Spleen (tissue), 11 donors: ENCODE measurements around the gene CEMIP. TPM values are rescaled to one million over a fixed set of nuclear protein-coding genes. Genes with fewer than 3 reads are reported as not detected.

Experiments
- DNase-seq: peaks from one replicate; pipeline ENCODE4 v3.0.0-alpha.2; 2020
- H3K27ac ChIP-seq, 8 donors: fragments of 200-600 bp; sonication (generic) in 7 of 8; 1 replicate in 4 of 8; 2 replicates in 4 of 8; pipeline versions ENCODE4 v1.5.0 to v1.8.0; 2016 to 2021; ENCODE audit warnings: inconsistent platforms in 4 of 8, mild to moderate bottlenecking in 4 of 8, moderate library complexity in 1 of 8
- H3K27me3 ChIP-seq, 7 donors: fragments of 200-600 bp; sonication (generic) in 6 of 7; replicated peaks in 1 of 7; 1 replicate in 4 of 7; 2 replicates in 3 of 7; pipeline versions ENCODE4 v1.5.0 to v1.8.0; 2016 to 2021; ENCODE audit warnings: inconsistent platforms in 3 of 7, mild to moderate bottlenecking in 1 of 7
- H3K36me3 ChIP-seq, 6 donors: fragments of 200-600 bp; sonication (generic) in 5 of 6; 1 replicate in 4 of 6; 2 replicates in 2 of 6; pipeline versions ENCODE4 v1.5.0 to v1.8.0; 2016 to 2021; ENCODE audit warnings: inconsistent platforms in 2 of 6
- H3K4me1 ChIP-seq, 6 donors: fragments of 200-600 bp; sonication (generic) in 5 of 6; 1 replicate in 3 of 6; 2 replicates in 3 of 6; pipeline versions ENCODE4 v1.5.0 to v1.8.0; 2016 to 2021; ENCODE audit warnings: inconsistent platforms in 3 of 6
- H3K4me3 ChIP-seq, 8 donors: fragments of 200-600 bp; sonication (generic) in 7 of 8; 1 replicate in 4 of 8; 2 replicates in 4 of 8; pipeline versions ENCODE4 v1.5.0 to v1.8.0; 2016 to 2021; ENCODE audit warnings: inconsistent platforms in 4 of 8, mild to moderate bottlenecking in 4 of 8, moderate library complexity in 2 of 8
- H3K9me3 ChIP-seq, 8 donors: fragments of 200-600 bp; sonication (generic) in 7 of 8; 1 replicate in 4 of 8; 2 replicates in 4 of 8; pipeline versions ENCODE4 v1.5.0 to v1.8.0; 2016 to 2021; ENCODE audit warnings: inconsistent platforms in 4 of 8
- POLR2A ChIP-seq, 3 donors: fragments of 450-650 bp; IDR thresholded peaks; one replicate each; pipeline ENCODE4 v1.5.1; 2017; ENCODE audit warnings: antibody characterized with exemption in 3 of 3, mild to moderate bottlenecking in 1 of 3
- POLR2AphosphoS5 ChIP-seq, 3 donors: sonication (generic); formaldehyde crosslinking; IDR thresholded peaks; one replicate each; pipeline ENCODE4 v1.5.1; 2017; ENCODE audit warnings: antibody characterized with exemption in 3 of 3
- WGBS, 5 donors: extraction: QIAGEN DNeasy Blood & Tissue Kit in 3 of 5; methylation state at CpG; one replicate each; pipeline versions ENCODE4 v1.1.5 to v1.1.7; 2013 to 2018; 5-methylcytosine and 5-hydroxymethylcytosine counted together
- intact Hi-C: fragments of 100-400 bp; cut with DNase I; formaldehyde crosslinking; loops from one replicate; pipeline ENCODE4 v1.15.0; 2023; ENCODE audit warnings: low total_unique reads
- polyA plus RNA-seq, 3 donors: library from polyadenylated mRNA; stranded (reverse); fragments of 200-250 nt; gene quantifications; one replicate each; pipeline ENCODE4 v1.2.1, GENCODE V29; 2013
- total RNA-seq, 7 donors: library from RNA; depleted of rRNA in 3 of 7; stranded (reverse); fragments of >200 nt in 3 of 7; fragmentation: NEBNext Ultra II Directional in 4 of 7; extraction: Animal tissue kit (Norgen Biotek cat#: 25700) in 4 of 7; gene quantifications; one replicate each; pipeline versions ENCODE4 v1.1.0 to v1.2.1, GENCODE V29; 2016 to 2021
- TF ChIP-seq, protein P1 (sequence below), 11 experiments: fragments of 200-600 bp in 7 of 11; fragments of 450-650 bp in 4 of 11; sonication (generic) in 4 of 11; IDR thresholded peaks in 8 of 11; conservative IDR thresholded peaks in 3 of 11; 1 replicate in 7 of 11; 2 replicates in 4 of 11; pipeline versions ENCODE4 v1.4.0 to v1.8.0; 2016 to 2021; ENCODE audit warnings: antibody characterized with exemption in 11 of 11, inconsistent platforms in 4 of 11, mild to moderate bottlenecking in 1 of 11
- donor health status: healthy with polysubstance abuse.
- donor health status: DM: no; HTN: no; CAD: no; lungs with moderate emphysema.
- donor health status: DM: no; HTN: no; CAD: no.
- donor health status: Bipolar disorder and iron deficiency.
- donor health status: healthy.
- donor health status: DM: no; HTN: no; CAD: no.
- donor health status: DM: yes; HTN: yes; CAD: no.

The CEMIP gene
- total and polyA plus RNA-seq, 10 donors = 0.20 to 3.0 (median 1.0) TPM; not detected in 1

DNA sequence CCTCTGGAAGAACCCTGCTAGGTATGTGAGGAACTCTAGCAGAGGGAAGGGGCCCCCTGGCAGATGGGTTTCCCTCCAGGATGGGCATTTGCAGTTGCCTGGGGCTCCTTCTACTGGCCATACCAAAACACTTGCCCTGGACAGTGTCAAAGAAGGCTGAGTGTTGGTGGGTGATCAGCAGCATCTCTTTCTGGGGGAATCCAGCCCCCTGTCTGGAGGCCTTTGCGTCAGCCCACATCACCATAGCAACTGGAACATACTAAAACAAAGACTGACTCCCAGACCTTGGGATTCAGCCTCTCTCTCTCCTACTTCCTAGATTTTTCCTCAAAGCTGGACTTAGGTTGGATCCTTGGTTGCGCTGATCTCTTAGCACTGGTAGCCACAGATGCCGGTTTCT lies 8.1 kb downstream of the CEMIP start:
- Histone ChIP-seq H3K4me1 (no peaks in the 10 kb centered on the region), H3K4me3 (no peak overlapping the region), H3K36me3 (no peaks in the 10 kb centered on the region), H3K27ac (no peak overlapping the region), H3K27me3 (peaks cover 0 to 15% (median 0%) of the 10 kb centered on the region in 7 donors), H3K9me3 (no peaks in the 10 kb centered on the region)
- WGBS, 5 donors = 87 to 96% (median 94%) methylated on average over 3 of the region's 3 CpGs
- intact Hi-C loops = no loop called here
- DNase-seq = no peak
- TF ChIP-seq, protein P1, sequence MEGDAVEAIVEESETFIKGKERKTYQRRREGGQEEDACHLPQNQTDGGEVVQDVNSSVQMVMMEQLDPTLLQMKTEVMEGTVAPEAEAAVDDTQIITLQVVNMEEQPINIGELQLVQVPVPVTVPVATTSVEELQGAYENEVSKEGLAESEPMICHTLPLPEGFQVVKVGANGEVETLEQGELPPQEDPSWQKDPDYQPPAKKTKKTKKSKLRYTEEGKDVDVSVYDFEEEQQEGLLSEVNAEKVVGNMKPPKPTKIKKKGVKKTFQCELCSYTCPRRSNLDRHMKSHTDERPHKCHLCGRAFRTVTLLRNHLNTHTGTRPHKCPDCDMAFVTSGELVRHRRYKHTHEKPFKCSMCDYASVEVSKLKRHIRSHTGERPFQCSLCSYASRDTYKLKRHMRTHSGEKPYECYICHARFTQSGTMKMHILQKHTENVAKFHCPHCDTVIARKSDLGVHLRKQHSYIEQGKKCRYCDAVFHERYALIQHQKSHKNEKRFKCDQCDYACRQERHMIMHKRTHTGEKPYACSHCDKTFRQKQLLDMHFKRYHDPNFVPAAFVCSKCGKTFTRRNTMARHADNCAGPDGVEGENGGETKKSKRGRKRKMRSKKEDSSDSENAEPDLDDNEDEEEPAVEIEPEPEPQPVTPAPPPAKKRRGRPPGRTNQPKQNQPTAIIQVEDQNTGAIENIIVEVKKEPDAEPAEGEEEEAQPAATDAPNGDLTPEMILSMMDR (IDR thresholded peaks at IDR 0.05 in 8 of 11, conservative IDR thresholded peaks at IDR 0.05 in 3 of 11) = no peak
- no peak for TF ChIP-seq POLR2A (IDR thresholded peaks at IDR 0.05)
- no peak for TF ChIP-seq POLR2AphosphoS5 (IDR thresholded peaks at IDR 0.05)

DNA sequence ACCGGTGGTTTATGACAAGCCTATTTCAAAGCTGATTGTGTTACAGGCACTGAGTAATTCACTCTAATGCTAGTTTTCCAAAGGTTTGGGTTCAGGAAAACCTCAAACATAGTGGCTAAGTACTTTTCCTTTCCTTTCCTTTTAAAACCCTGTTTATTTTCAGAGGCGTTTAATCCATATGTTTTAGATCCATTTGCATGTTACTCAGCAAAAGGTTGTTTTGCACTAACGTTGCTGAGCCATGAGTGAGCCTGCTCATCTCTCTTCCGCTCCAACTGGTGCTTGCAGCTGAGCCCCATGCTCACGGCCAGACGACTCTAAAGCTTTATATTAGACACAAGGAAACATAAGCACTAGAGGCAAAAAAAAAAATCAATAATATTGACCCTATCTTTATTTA lies 9.4 kb downstream of the CEMIP start:
- no peak overlapping the region for H3K27ac ChIP-seq
- no peak for TF ChIP-seq POLR2AphosphoS5 (IDR thresholded peaks at IDR 0.05)
- TF ChIP-seq POLR2A (IDR thresholded peaks at IDR 0.05) = no peak
- TF ChIP-seq, protein P1 (IDR thresholded peaks at IDR 0.05 in 8 of 11, conservative IDR thresholded peaks at IDR 0.05 in 3 of 11) = no peak
- no peaks in the 10 kb centered on the region for H3K4me1 ChIP-seq
- H3K9me3 ChIP-seq = no peaks in the 10 kb centered on the region
- H3K36me3 ChIP-seq = no peaks in the 10 kb centered on the region
- no peak overlapping the region for H3K4me3 ChIP-seq
- peaks cover 0 to 9% (median 0%) of the 10 kb centered on the region in 7 donors for H3K27me3 ChIP-seq
- DNase-seq = no peak
- 72 to 80% (median 77%) methylated on average over 6 of the region's 6 CpGs for WGBS, 5 donors
- intact Hi-C loops = no loop called here

DNA sequence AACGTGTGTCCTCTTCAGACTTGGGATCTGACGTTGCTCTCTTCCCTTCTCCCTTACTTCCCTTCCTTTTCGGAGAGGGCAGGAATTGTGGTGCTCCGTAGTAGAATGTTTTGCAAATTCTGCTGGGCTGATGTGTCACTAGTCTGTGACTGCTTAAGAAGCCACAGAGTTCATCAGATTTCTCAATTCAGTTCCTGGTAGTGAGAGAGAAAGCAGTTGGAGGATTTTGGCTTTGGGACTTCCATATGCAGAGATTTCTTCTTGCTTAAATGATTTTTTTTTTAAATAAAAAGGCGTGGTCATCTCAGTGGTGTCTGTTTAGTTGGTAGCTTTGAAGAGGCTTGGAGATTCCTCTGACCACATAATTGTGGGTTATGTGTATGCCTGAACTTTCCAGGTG lies 10.1 kb downstream of the CEMIP start:
- Histone ChIP-seq H3K4me3 (no peak overlapping the region), H3K27ac (no peak overlapping the region), H3K9me3 (no peaks in the 10 kb centered on the region), H3K36me3 (no peaks in the 10 kb centered on the region), H3K4me1 (no peaks in the 10 kb centered on the region), H3K27me3 (peaks cover 0 to 9% (median 0%) of the 10 kb centered on the region in 7 donors)
- intact Hi-C loops = no loop called here
- TF ChIP-seq, protein P1 (IDR thresholded peaks at IDR 0.05 in 8 of 11, conservative IDR thresholded peaks at IDR 0.05 in 3 of 11) = no peak
- no peak for TF ChIP-seq POLR2AphosphoS5 (IDR thresholded peaks at IDR 0.05)
- no peak for TF ChIP-seq POLR2A (IDR thresholded peaks at IDR 0.05)
- DNase-seq = no peak
- WGBS, 5 donors = 33 to 72% (median 46%) methylated on average over 5 of the region's 5 CpGs

DNA sequence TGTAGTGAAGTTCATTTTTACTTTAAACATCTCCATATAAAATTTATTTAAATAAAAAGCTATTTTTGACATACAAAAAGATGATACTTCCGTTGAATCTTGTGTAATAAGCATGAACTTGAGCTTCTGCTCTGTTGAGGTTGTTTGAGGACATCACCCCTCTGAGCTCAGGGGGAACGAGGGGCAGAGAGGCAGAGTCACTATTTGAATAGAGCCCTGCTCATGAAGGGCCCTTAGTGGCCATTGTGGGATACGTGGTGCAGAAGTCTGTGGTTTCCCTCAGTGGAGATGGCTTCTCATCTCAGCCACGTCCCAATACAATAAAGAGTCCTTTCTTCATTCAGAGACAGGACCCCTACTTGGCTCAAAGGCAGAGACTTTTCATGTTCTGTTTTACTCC lies 10.6 kb downstream of the CEMIP start:
- intact Hi-C loops = no loop called here
- TF ChIP-seq POLR2A (IDR thresholded peaks at IDR 0.05) = no peak
- TF ChIP-seq POLR2AphosphoS5 (IDR thresholded peaks at IDR 0.05) = no peak
- TF ChIP-seq, protein P1 (IDR thresholded peaks at IDR 0.05 in 8 of 11, conservative IDR thresholded peaks at IDR 0.05 in 3 of 11) = no peak
- DNase-seq = no peak
- 45 to 63% (median 49%) methylated on average over 4 of the region's 4 CpGs for WGBS, 5 donors
- peaks cover 0 to 9% (median 0%) of the 10 kb centered on the region in 7 donors for H3K27me3 ChIP-seq
- no peak overlapping the region for H3K4me3 ChIP-seq
- H3K36me3 ChIP-seq = no peaks in the 10 kb centered on the region
- no peak overlapping the region for H3K27ac ChIP-seq
- H3K4me1 ChIP-seq = no peaks in the 10 kb centered on the region
- H3K9me3 ChIP-seq = no peaks in the 10 kb centered on the region
